ES-I3 (cell line): Measurements from ENCODE around the gene NDUFB2.
"Not testable (repeated sequence)": the region's sequence is repeated elsewhere in the genome, so short reads cannot be mapped to it uniquely, and the experiment has no call there.

Experiments used
- H3K36me3 ChIP-seq: 2 replicates; pipeline ENCODE4 v1.6.1; 2013; ENCODE audit warnings: mild to moderate bottlenecking, low read length, control low read depth, moderate library complexity; ENCODE audit not compliant: insufficient read depth
- H3K4me1 ChIP-seq: 2 replicates; pipeline ENCODE4 v1.6.1; 2013; ENCODE audit warnings: mild to moderate bottlenecking, control low read depth, low read length; ENCODE audit not compliant: insufficient read depth
- H3K9ac ChIP-seq: 2 replicates; pipeline ENCODE4 v1.6.1; 2013; ENCODE audit warnings: low read depth, mild to moderate bottlenecking, low read length, moderate library complexity
- H3K9me3 ChIP-seq: 2 replicates; pipeline ENCODE4 v1.6.1; 2013; ENCODE audit warnings: mild to moderate bottlenecking, low read length, moderate library complexity; ENCODE audit not compliant: control insufficient read depth, insufficient read depth

Gene NDUFB2

DNA sequence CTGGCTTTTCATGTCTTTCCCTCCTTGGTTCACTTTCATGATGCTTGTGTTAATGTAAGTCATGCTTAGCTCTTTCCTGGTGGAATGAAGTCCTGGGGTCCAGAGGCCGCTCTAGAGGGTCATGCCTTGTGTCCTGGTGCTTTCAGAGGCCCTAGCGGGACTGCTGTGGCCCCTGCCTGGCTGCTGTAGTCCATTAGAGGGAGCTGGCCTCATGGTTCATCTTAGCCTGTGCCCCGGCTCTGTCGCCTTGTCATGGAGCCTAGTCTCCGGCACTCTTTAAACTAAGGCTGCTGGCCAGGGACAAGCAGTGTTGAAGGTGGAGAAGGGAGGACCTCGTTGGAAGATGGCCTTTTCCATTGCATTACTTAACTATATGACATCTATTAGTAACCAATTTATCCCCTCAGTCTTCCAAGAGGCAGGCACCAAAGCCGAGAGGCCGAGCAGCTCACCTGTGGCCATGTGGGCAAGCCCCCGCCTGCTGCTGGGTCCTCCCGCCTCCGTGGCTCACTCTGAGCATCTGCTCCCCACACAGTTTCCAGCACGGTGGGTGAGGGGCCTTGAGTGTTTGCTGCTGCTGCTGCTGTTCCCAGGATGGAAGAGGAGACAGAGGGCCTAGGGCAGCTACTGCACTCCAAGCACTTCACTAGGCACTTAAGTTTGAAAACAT lies 5.0 kb upstream of the NDUFB2 start:
- H3K36me3 ChIP-seq, result peaks cover 3% of the 10 kb centered on the region; the same call in 1 of the 2 replicates
- H3K4me1 ChIP-seq, result no peaks in the 10 kb centered on the region; the same call in 1 of the 2 replicates
- H3K9me3 ChIP-seq, result no peaks in the 10 kb centered on the region
- no peak overlapping the region for H3K9ac ChIP-seq

DNA sequence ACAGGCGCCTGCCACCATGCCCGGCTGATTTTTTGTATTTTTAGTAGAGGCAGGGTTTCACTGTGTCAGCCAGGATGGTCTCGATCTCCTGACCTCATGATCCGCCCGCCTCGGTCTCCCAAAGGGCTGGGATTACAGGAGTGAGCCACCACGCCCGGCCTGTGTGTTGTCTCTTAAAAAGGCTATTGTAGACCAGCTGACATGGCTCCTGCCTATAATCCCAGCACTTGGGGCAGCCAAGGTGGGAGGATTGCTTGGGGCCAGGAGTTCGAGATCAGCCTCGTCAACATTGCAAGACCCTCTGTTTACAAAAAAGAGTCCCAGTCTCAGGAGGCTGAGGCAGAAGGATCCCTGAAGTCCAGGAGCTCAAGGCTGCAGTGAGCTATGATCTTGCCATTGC lies 2.7 kb upstream of the NDUFB2 start:
- H3K36me3 ChIP-seq, H3K9me3 ChIP-seq, H3K4me1 ChIP-seq, H3K9ac ChIP-seq: not testable (repeated sequence)

DNA sequence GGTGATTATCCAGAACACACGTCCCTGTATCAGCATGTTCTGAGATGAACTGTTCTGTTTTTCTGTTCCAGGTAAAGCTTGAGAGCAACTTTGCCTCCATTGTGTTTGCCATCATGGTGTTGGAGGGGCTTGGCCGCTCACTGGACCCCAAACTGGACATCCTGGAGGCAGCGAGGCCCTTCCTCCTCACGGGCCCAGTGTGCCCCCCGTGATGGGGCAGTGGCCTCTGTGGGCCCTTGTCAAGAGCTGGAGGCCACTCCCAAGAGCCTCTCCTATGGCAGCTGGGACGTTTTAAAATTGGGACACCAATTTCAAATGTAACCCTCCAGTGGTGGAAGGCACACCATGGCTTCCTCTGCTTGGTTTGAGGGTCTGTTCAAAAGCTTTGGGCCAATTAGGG lies 1.9 kb upstream of the NDUFB2 start:
- H3K9ac ChIP-seq, result no peak overlapping the region
- H3K9me3 ChIP-seq, result no peaks in the 10 kb centered on the region
- peaks cover 3% of the 10 kb centered on the region; the same call in 1 of the 2 replicates for H3K36me3 ChIP-seq
- no peaks in the 10 kb centered on the region; the same call in 1 of the 2 replicates for H3K4me1 ChIP-seq

DNA sequence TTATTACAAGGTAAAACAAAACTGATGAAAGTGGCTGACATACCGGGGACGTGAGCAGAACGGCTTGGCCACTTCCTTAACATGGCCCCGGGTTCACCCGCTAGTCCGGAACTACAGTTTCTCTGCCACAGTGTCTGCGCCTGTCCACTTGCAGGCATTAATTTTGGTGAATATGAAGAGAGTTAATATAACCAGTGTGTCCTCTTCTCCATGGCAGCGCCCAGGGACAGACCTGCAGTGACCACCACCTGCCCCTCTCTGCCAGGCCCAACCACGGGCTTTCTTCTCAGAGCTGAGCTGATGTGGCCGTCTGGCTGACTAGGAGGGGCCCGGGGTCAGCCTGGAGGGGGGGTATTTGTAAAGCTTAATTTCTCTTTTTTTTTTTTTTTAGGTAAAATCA lies 1.1 kb upstream of the NDUFB2 start:
- Histone ChIP-seq H3K4me1 (no peaks in the 10 kb centered on the region; the same call in 1 of the 2 replicates), H3K36me3 (peaks cover 3% of the 10 kb centered on the region; the same call in 1 of the 2 replicates), H3K9me3 (no peaks in the 10 kb centered on the region), H3K9ac (no peak overlapping the region)

DNA sequence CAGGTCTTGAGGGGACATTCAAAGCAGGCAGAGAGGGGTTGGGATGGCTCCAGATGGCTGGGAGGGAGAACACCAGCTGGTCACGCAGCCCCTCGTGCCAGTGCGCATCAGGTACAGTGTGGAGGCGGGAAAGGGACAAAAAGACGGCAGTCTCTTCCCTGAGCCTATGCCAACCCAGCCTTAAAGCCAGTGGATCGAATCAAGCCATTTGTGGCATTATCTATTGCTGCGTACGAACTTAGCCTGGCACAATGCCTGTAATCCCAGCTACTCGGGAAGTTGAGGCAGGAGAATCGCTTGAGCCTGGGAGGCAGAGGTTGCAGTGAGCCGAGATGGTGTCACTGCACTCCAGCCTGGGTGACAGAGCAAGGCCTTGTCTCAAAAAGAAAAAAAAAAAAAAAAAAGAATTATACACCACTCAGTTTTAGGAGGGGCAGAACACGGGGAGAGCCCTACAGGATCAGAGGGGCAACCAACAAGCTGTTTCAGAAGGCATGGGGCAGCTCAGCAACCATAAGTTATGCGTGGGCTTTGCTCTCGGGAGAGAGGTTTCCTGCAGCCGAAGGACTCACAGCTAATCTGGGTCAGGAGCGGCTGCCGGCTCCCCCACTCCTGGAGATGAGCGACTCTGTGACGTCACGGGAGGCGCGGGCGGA lies 356 bp upstream of the NDUFB2 start:
- Histone ChIP-seq H3K4me1 (no peaks in the 10 kb centered on the region; the same call in 1 of the 2 replicates), H3K36me3 (peaks cover 3% of the 10 kb centered on the region; the same call in 1 of the 2 replicates), H3K9ac (peak overlapping the region; percentile 65), H3K9me3 (no peaks in the 10 kb centered on the region)

DNA sequence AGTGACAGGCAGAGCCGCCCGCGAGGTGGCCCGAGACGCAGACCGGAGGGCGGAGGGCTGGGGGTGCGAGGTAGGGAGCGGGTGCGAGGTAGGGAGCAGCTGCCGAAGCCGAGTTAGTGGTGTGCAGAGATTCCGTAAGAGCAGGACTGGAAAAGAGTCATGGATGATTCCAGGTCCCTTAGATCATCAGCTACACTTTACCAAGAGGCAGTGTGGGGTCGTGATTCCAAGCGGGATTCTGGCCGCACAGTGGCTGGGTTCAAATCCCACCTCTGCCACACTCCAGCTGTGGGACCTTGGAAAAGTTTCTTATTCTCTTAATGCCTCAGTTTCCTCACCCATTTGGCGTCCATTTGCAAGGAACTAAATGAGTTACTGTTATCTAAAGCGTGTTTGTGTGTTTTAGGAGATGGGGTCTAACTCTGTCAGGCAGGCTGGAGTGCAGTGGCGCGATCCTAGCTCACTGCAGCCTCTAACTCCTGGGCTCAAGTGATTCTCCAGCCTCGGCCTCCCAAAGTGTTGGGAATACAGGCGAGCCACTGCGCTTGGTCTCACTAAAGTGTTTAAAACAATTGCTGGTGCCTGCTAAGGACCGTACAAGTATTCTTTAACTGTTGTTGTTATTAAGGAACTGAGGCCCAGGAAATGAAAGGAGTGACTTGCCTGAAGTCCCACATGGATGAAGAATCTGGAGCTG lies 1.1 kb downstream of the NDUFB2 start:
- Histone ChIP-seq H3K9me3 (no peaks in the 10 kb centered on the region), H3K9ac (peak overlapping the region; percentile 65), H3K4me1 (no peaks in the 10 kb centered on the region; the same call in 1 of the 2 replicates), H3K36me3 (no peaks in the 10 kb centered on the region)

DNA sequence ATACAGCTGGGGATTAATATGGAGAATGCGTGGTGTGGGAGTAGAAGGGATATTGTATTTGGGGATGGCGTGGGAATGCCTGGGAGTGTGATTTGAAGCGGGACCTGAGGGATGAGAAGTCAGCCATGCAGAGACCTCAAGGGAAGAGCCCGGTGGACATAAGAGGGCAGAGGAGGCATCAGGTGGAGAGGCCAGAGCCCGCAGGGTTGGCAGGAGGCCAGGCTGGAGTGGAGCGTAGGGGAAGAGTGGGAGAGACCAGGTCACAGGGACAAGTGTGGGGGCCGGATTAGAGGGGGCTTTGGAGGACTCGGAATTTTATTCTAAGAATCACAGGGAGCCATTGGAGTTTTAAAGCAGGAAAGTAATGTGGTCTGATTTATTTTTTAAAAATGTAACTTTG lies 2.0 kb downstream of the NDUFB2 start:
- no peaks in the 10 kb centered on the region for H3K36me3 ChIP-seq
- H3K4me1 ChIP-seq, result no peaks in the 10 kb centered on the region; the same call in 1 of the 2 replicates
- no peaks in the 10 kb centered on the region for H3K9me3 ChIP-seq
- H3K9ac ChIP-seq, result no peak overlapping the region

DNA sequence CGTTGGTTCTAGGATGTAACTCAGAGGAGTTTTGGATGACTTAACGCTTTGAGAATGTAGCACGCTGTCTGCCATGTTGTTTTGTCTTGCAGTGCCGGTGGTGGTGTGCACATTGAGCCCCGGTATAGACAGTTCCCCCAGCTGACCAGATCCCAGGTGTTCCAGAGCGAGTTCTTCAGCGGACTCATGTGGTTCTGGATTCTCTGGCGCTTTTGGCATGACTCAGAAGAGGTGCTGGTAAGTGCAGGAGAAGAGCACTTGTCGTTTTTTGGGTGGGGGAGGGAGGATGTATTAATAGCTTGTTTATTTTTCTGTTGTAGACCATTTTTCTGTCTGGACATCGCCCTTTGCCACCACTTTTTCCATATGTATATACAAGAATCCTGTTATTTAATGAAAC lies 6.3 kb downstream of the NDUFB2 start:
- Histone ChIP-seq H3K36me3 (peaks cover 3% of the 10 kb centered on the region), H3K4me1 (no peaks in the 10 kb centered on the region), H3K9ac (no peak overlapping the region), H3K9me3 (no peaks in the 10 kb centered on the region)

DNA sequence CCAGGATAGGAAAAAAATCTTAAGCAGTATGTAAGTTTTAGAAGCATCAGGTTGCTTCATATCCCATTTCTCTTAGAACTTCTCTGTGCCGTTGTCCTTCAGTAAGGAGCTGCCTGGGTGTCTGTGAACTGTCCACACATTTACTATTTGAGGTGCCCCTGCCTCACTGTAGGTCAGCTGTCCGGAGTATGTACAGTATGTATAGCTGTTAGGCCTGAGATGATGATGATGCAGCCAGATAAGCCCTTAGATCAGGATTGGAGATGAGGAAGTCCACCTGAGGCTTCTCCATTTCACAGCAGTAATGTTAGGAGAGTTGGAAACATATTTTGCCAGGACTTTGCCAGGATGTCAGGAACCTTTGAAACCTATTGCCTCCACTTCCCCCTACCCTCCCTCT lies 7.7 kb downstream of the NDUFB2 start:
- Histone ChIP-seq H3K9ac (no peak overlapping the region), H3K4me1 (no peaks in the 10 kb centered on the region), H3K9me3 (no peaks in the 10 kb centered on the region), H3K36me3 (peaks cover 3% of the 10 kb centered on the region)

DNA sequence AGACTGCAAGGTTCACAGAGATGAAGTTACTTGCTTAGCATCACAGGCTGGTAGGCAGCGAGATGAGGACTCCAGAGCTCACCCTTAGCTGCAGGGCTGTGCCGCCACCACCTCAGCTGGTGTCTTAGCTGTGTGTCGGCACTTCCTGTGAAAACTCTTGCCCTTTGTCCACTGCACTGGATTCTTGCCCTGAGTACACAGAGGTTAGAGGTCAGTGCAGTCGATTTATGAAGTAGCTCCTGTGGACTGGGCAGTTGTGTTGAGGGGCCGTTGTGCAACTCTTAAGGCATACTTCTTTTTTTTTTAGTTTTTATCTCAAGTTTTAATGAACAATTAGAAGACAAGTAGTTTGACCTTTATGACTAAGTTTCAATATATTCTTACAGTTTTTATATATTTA lies 10.6 kb downstream of the NDUFB2 start:
- H3K36me3 ChIP-seq, result peaks cover 3% of the 10 kb centered on the region
- H3K4me1 ChIP-seq, result no peaks in the 10 kb centered on the region

DNA sequence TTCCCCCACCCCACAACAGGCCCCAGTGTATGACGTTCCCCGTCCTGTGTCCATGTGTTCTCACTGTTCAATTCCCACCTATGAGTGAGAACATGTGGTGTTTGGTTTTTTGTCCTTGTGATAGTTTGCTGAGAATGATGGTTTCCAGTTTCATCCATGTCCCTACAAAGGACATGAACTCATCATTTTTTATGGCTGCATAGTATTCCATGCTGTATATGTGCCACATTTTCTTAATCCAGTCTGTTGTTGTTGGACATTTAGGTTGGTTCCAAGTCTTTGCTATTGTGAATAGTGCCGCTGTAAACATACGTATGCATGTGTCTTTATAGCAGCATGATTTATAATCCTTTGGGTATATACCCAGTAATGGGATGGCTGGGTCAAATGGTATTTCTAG lies 12.3 kb downstream of the NDUFB2 start:
- H3K36me3 ChIP-seq, H3K9me3 ChIP-seq, H3K4me1 ChIP-seq, H3K9ac ChIP-seq: not testable (repeated sequence)

More for the DNA sequence above, 10.6 kb downstream of the NDUFB2 start:
- no peak overlapping the region for H3K9ac ChIP-seq
- no peaks in the 10 kb centered on the region for H3K9me3 ChIP-seq

DNA sequence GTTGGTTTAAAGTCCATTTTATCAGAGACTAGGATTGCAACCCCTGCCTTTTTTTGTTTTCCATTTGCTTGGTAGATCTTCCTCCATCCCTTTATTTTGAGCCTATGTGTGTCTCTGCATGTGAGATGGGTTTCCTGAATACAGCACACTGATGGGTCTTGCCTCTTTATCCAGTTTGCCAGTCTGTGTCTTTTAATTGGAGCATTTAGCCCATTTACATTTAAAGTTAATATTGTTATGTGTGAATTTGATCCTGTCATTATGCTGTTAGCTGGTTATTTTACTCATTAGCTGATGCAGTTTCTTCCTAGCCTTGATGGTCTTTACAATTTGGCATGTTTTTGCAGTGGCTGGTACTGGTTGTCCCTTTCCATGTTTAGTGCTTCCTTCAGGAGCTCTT lies 15.9 kb downstream of the NDUFB2 start:
- H3K4me1 ChIP-seq, H3K9ac ChIP-seq, H3K9me3 ChIP-seq, H3K36me3 ChIP-seq: not testable (repeated sequence)

DNA sequence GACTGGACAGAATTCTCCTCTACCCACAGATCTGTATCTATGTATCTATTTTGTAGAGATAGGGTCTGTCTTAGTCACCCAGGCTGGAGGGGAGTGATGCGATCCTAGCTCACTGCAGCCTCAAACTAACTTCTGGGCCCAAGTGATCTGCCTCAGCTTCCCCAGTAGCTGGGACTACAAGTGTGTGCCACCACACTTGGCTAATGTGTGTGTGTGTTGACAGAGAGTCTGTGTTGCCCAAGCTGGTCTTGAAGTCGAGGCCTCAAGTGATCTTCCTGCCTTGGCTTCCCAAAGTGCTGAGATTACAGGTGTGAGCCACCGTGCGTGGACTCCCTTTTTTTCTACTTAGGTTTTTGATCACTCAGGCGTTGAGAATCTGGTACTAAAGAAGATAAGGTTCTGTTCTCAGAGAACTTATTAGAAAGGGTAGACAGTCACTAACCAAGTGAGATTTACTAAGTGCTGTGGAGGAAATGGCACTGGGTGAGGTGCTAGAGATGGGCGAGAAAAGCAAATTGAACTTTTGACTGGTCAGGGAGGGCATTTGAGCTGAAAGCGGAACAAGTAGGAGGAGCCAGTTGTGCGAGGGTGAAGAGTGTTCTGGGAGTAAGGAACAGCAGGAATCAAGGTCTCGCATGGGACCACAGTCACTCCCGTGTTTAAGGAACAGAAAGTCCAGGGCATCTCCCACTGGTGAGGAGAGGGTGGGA lies 18.0 kb downstream of the NDUFB2 start:
- Histone ChIP-seq H3K9ac (no peak overlapping the region), H3K36me3 (no peaks in the 10 kb centered on the region), H3K4me1 (no peaks in the 10 kb centered on the region), H3K9me3 (no peaks in the 10 kb centered on the region)

DNA sequence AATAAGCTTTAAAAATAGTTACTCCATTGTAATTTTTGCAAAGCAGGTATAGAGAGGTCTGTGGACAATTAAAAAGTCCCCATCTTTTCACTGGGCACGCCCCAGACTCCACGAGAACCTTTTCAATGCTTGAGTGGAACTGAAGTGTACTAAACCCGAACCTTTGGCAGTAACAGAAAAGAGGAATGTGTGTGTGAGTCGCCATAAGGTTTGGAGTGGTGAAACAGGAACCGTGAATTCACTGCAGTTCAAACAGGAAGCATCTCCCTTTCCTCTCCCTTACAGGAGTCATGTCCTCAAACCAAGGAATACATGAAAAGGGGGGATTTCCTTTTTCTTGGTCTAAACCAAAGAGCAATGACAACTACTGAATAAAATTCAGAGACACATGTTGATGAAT lies 23.2 kb downstream of the NDUFB2 start:
- Histone ChIP-seq H3K4me1 (no peaks in the 10 kb centered on the region; the same call in 1 of the 2 replicates), H3K9me3 (no peaks in the 10 kb centered on the region)

More for the DNA sequence above, 23.2 kb downstream of the NDUFB2 start:
- H3K36me3 ChIP-seq, result no peaks in the 10 kb centered on the region
- no peak overlapping the region for H3K9ac ChIP-seq
